AG10803 (cell line): ENCODE results near the gene CAB39L.
A peak's percentile ranks its signal among the peaks of the same experiment; 100 is the strongest.

ENCODE experiments used
- DNase-seq: peaks from one replicate; pipeline ENCODE4 v3.0.0; 2010; ENCODE audit warnings: low read depth
- H3K4me3 ChIP-seq: 2 replicates; pipeline ENCODE4 v1.5.1; 2011; ENCODE audit warnings: mild to moderate bottlenecking, low read length, control low read depth
- TF ChIP-seq, protein P1 (sequence below): conservative IDR thresholded peaks from 2 replicates; pipeline ENCODE4 v1.5.1; 2011; ENCODE audit warnings: mild to moderate bottlenecking, low read length, control low read depth, inconsistent platforms

CAB39L gene

DNA sequence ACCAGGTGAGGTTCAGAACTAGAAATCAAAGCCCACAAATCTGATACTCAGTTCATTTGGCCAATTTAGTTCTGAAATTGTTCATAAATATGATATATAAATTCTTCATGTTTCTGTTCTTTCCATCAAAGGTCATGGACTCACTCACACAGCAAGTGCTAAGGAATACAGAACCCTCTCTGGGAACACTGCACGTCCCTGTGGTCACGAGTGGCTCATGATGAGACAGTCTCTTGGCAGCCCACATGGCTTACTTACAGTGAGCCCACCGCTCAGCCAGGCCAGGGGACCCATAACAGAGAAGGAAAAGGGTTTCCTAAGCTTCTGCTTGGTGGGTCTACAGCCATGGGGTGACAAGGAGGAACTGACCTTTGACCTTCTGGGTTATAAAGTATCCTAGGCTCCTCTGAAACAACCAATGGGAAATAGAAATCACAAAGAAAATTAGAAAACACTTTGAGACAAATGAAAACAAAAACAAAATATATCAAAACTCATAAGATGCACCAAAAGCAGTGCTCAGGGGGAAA lies 128.8 kb downstream of the CAB39L start:
- DNase-seq = peak; percentile 29
- TF ChIP-seq, protein P1, sequence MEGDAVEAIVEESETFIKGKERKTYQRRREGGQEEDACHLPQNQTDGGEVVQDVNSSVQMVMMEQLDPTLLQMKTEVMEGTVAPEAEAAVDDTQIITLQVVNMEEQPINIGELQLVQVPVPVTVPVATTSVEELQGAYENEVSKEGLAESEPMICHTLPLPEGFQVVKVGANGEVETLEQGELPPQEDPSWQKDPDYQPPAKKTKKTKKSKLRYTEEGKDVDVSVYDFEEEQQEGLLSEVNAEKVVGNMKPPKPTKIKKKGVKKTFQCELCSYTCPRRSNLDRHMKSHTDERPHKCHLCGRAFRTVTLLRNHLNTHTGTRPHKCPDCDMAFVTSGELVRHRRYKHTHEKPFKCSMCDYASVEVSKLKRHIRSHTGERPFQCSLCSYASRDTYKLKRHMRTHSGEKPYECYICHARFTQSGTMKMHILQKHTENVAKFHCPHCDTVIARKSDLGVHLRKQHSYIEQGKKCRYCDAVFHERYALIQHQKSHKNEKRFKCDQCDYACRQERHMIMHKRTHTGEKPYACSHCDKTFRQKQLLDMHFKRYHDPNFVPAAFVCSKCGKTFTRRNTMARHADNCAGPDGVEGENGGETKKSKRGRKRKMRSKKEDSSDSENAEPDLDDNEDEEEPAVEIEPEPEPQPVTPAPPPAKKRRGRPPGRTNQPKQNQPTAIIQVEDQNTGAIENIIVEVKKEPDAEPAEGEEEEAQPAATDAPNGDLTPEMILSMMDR = no peak
- no peak overlapping the region for H3K4me3 ChIP-seq

- peak; percentile 60 for DNase-seq
- TF ChIP-seq, protein P1 = no peak
Measured at GRCh38 chr13:49314344-49314882, 129.5 kb downstream of the CAB39L start.

DNA sequence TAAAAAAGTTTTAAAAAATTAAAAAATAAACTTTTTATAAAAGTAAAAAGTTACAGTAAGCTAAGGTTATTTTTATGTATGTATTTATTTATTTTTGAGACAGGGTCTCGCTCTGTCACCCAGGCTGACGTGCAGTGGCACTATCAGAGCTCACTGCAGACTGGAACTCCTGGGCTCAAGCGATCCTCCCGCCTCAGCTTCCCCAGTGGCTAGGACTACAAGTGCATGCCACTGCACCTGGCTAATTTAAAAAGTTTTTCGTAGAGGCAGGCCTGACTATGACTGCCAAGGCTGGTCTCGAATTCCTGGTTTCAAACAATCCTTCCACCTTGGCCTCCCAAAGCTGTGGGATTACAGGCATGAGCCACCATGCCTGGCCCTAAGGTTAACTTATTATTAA lies 132.0 kb downstream of the CAB39L start:
- no peak for DNase-seq
- TF ChIP-seq, protein P1 = no peak
- no peak overlapping the region for H3K4me3 ChIP-seq

More at GRCh38 chr13:49314344-49314882, 129.5 kb downstream of the CAB39L start:
- 0 out of 2 replicates have a peak overlapping the region, but pooled peaks have one; percentile 4 for H3K4me3 ChIP-seq

DNA sequence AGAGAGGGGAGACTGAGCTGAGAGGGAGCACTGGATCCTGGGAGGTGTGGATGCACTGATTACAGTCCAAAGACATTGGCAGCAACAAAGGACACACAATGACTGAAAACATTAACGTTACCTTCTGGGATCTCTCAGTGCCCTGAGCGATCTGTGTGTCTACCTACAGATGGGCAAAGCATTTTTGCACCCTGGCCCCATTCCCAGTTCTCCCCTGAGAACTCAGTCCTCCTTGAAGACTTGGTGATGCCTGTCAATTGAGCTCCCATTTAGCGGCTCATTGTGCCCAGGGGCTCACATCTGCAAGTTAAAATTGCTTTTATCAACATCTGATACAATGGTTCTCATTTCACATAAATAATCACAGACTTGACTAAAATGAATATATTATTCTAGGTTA lies 133.6 kb downstream of the CAB39L start:
- H3K4me3 ChIP-seq = no peak overlapping the region
- TF ChIP-seq, protein P1 = no peak
- DNase-seq = no peak

GRCh38 chr13:49308921-49309408 lies 134.9 kb downstream of the CAB39L start:
- no peak for DNase-seq
- H3K4me3 ChIP-seq = no peak overlapping the region
- TF ChIP-seq, protein P1 = no peak

DNA sequence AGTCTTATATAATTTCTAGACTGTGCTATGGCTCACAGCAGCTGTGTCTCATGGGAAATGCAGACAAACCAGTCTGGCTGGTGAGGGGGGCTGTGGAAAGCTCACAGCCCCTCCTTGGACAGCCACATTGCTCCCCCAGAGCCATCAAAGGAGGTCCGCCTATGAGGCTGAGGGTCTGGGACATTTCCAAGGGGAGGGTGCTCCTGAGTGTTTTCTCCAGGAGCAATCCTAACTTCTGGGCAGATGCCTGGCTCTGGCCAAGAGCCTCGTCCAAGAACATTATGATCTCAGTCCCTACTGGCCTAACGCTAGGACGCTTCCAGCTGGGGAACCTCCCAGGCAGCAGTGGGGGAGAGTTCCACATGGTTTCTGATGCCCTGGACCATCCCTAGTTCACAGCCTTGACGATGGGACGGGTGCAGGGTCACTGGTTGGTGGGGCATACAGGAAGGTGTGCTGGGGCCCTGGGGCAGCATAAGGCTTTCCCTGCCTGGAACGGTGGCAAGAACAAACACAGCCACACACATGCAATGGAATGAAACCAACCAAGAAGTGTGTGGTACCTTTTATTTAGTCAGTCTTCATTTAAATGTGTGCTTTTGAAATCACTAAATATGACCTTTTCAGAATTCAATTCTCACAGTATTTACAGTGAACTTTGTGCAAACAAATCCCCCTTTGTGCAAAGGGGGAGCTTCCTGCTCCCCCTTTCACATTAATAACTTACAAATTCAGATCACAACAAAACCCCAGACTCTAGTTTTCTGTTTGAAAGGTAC lies 135.6 kb downstream of the CAB39L start:
- TF ChIP-seq, protein P1 = 0 out of 2 replicates have a peak, but pooled peaks have one; percentile 3
- DNase-seq = peak; percentile 73
- no peak overlapping the region for H3K4me3 ChIP-seq
